DMS53 (cell line): ENCODE data around the gene SGCA.

Source experiments
- DNase-seq: peaks from one replicate; lab custom pipeline; 2025; lab: John Stamatoyannopoulos, UW

The SGCA gene

GRCh38 chr17:50182783-50183420 lies 17.1 kb downstream of the SGCA start:
- DNase-seq = no peak

- DNase-seq = no peak
These were observed 17.7 kb downstream of the SGCA start for GRCh38 chr17:50183421-50183994.

- DNase-seq = no peak
These were observed 18.3 kb downstream of the SGCA start for GRCh38 chr17:50184064-50184463.

GRCh38 chr17:50184611-50185398 lies 19.0 kb downstream of the SGCA start:
- DNase-seq = no peak

GRCh38 chr17:50185631-50186471 lies 20.0 kb downstream of the SGCA start:
- DNase-seq = no peak

GRCh38 chr17:50186661-50187393 lies 21.0 kb downstream of the SGCA start:
- no peak for DNase-seq

GRCh38 chr17:50187394-50187725 lies 21.6 kb downstream of the SGCA start:
- DNase-seq = no peak

- DNase-seq = no peak
These were observed 22.1 kb downstream of the SGCA start for GRCh38 chr17:50187751-50188530.

GRCh38 chr17:50188531-50188920 lies 22.7 kb downstream of the SGCA start:
- DNase-seq = no peak

- no peak for DNase-seq
These were observed 23.2 kb downstream of the SGCA start for GRCh38 chr17:50188921-50189549.

GRCh38 chr17:50189550-50190292 lies 23.9 kb downstream of the SGCA start:
- DNase-seq = no peak

- no peak for DNase-seq
These were observed 24.4 kb downstream of the SGCA start for GRCh38 chr17:50190293-50190602.

- no peak for DNase-seq
These were observed 25.0 kb downstream of the SGCA start for GRCh38 chr17:50190603-50191358.

- DNase-seq = no peak
These were observed 25.7 kb downstream of the SGCA start for GRCh38 chr17:50191359-50192143.

- DNase-seq = no peak
These were observed 26.4 kb downstream of the SGCA start for GRCh38 chr17:50192144-50192617.

GRCh38 chr17:50192618-50193291 lies 26.9 kb downstream of the SGCA start:
- DNase-seq = no peak

GRCh38 chr17:50194140-50194933 lies 28.5 kb downstream of the SGCA start:
- no peak for DNase-seq
